Stimulated activated CD4-positive, alpha-beta T cell treated with anti-CD3 and anti-CD28 coated beads, Interleukin-15, amount 100 ng/mL, for 48 hours (primary cell): ENCODE results near the gene ATP1A2.
A peak's percentile ranks its signal among the peaks of the same experiment; 100 is the strongest.
"Not testable (repeated sequence)": the region's sequence is repeated elsewhere in the genome, so short reads cannot be mapped to it uniquely, and the experiment has no call there.

ENCODE experiments used
- DNase-seq, 2 donors: peaks; one replicate each; pipeline ENCODE4 v3.0.0-alpha.2; 2020; ENCODE audit warnings: low read depth in 2 of 2

ATP1A2 gene

DNA sequence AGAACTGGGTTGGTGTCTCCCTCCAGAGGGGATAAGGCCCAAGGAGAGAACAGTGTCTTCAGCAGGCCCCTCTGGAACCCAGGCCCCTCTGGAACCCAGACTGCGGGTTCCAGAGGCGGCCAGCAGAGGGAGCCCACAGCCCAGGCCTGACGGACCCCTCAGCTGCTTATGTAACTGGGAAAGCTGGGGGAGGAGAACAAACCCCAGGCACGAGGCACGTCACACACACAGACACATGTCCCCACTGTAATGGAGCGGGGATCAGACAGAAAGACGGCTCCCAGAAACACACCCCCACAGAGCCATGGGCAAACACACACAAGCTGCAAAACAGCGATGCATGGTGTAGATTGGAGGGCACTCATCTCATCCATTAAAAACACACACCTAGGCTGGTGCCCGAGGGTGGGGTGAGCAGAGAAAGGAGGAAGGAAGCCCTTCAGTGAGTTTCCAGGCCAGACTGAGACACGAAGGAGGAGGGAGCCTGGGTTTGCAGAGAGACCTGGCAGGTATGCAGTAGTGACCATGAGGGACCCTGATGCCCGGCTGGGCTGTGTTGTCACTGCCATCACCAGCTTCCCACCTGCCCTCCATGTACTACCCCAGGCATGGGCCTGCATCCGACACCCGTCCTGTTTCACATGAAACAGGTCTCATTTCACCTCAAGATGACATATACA is 14.4 kb upstream of the ATP1A2 start:
- peak; percentile 64 to 66 for DNase-seq

DNA sequence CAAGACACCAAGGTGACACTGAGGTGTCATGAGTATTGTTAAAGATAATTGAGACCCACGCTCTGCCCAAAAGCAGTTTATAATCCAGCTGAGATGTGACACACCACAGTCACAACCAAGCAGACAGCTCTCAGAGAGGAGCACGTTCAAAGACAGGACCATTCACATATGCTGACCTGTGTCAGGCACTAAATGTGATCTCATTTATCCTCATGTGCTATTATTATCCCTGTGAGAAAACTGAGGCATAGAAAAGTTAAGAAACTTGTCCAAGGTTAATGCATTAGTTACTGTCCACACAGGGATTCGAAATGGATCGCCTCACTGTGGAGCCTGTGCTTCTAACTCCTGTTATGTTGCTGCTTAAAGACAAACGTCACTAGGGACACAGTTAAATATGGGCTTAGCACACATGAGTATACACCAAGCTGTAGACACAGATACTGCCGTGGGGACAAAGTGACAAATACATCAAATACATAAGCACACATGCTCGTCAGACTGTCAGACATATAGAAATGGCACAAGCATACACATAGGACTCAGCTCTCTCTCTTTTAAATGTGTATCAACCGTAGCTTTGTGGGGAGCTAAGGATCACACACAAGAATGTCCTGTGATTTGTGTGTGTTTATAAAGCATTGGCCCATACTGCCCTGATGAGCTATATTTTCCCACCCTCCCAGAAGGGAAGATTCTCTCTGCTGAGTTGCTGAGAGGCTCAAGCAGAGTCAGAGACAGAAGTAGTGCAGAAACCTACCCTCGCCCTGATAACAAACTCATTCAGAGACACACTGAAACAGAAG is 13.6 kb upstream of the ATP1A2 start:
- DNase-seq = no peak

DNA sequence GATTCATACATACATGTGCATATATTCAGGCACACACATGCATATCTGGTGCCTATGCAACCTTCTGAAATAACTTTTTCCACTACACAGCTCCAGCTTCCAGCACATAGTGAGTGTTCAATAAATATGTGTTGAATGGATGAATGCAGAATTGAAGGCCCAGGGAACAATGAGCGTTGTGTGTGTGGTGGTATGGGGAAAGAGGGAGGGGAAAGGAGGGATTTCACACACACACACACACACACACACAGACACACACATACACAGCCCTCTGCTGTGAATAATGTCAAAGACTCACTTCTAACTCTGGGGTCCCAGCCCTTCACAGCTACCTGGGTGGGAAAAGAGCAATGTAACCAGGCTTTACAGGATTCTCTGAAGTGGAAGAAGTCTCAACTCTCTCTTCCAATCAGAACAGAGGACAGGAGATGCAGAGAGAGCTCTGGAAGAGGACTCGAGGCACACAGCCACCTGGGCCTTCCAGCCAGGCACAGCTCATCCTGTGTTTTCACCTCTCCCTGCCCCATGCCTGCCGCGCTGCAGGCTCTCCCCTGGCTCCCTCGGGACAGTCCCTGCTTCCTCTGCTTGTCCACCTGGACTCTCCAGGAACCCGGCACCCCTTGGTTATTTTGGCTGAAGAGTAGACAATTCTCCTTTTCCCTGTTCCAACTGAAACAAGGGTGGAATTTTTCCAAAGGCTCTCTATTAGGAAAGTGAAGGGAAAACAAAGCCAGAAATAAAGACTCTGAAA is 11.7 kb upstream of the ATP1A2 start:
- no peak for DNase-seq

DNA sequence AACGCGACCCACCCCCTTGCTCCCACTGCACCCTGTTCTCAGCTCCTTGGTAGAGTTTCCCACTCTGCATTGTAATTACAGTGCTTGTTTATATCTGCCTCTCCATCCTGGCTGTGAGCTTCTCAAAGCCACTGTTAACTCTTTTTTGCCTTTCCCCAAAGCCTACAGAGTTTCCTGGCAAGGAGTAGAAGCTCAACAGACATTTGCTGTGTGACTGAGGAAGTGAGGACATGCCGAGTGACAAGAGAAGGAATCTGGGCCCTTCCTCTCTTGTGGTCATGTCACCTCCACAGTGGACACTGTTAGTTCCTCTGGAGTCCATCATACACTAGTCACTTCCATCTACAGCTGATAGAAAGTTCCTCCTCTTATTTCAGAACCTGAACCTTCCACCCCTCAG is 11.1 kb upstream of the ATP1A2 start:
- no peak for DNase-seq

DNA sequence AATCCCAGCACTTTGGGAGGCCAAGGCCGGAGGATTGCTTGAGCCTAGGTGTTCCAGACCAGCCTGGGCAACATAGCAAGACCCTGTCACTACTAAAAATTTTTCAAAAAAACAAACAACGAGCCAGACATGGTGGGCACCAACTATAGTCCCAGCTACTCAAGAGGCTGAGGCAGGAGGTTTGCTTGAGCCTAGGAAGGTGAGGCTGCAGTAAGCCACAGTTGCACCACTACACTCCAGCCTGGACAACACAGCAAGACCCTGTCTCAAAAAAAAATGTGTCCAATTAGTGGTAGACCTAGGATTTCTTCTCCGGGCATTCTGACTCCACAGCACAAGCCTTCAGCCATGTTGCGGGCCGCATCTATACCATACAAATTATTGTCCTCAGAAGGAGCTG is 10.4 kb upstream of the ATP1A2 start:
- no peak for DNase-seq

DNA sequence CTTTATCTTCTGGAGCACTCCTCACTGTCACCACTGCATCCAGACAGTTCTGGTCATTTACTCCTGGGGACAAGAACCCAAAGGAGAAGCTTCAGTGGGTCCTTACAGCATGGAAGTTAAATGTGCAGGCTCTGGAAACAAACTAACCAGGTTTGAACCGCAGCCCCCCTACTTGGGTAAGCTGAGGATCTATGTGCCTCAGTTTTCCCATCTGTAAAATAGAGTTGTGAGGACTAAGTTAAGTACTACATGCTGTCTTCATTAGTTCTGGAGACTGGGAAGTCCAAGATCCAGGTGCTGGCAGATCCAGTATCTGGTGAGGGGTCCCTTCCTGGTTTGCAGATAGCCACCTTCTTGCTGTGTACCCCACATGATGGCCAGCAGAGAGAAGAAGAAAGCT is 8.0 kb upstream of the ATP1A2 start:
- DNase-seq = no peak

DNA sequence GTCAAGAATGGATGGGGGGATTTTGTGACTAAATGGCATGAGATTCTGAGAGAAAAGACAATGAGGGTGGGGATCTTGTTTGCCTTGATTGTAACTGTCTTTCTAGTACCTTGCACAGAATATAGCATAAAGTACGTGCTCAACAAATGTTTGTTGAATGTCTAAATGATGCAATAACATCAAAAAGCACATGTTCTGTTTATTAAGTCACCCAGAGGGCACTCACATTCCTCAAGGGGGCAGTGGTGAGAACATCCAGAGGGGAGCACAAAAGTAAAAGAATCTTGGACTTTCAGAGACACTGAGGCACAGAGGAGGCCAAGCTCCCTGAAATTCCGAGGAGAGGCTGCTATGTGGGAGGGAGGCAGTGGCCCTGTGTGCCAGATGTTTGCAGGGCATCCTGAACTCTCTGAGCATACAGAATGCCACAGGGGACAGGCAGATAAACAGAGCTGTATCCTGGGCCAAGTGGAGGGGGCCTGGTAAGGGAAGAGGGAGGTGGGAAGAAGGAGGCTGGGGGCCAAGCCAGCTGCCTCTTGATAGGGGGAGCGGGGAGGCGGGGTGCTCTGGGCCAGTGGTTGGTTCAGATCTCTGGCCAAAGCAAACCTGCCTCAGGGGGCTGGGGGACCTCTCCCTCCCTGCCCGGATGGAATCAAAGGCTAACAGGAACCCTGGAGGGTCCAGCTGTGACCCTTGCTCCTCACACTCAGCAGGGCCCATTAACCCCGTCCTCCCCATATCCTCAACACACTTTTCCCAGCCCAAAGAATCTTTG is 6.5 kb upstream of the ATP1A2 start:
- DNase-seq = peak in 1 of 2 donors; percentile 25

DNA sequence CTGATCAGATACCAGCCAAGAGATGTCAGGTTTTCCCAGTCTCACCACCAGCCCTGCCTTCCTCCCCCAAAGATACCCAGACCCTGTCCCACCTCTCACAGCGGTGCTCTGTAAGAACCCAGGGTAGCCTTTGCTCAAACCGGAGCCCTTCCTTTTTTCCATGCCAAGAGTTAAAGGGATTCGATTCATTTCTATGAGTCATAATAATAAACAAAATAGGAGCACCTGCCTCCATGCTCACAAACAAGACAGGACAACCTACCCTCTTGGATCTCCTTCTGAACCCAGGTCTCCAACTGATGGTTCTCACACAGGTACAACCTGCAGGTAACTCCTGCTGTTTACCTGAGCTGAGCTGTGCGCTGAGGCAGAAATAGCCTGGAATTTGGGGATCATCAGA is 5.9 kb upstream of the ATP1A2 start:
- DNase-seq = no peak

DNA sequence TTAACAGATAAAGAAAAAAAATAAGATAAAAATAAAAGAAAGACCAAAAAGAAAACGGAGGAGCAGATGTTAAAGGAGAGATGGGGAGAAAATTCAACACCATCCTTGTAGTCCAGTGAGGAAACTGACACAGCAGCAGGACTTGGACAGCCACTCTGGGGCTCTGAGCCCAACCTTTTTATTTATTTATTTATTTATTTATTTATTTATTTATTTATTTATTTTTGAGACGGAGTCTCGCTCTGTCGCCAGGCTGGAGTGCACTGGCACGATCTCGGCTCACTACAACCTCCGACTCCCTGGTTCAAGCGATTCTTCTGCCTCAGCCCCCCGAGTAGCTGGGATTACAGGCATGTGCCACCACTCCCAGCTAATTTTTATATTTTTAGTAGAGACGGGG is 4.1 kb upstream of the ATP1A2 start:
- DNase-seq = not testable (repeated sequence)

DNA sequence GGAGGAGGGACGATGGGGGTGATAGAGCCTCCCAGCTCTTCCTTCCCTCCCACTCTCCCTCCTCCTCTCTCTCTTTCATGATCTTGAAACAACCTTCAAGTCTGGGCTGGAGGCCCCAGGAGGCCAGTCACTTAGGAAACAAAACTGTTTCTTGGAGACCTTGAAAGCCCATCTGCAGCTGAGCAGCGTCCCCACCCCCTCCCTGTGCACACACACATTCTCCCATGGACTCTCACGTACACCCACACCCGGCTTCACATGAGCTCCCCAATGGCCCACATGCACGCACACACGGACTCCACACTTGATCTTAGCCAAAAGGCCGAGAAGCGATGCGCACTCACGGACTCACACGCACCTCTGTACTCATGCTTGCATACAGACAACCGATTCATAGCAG is 3.2 kb upstream of the ATP1A2 start:
- DNase-seq = no peak

DNA sequence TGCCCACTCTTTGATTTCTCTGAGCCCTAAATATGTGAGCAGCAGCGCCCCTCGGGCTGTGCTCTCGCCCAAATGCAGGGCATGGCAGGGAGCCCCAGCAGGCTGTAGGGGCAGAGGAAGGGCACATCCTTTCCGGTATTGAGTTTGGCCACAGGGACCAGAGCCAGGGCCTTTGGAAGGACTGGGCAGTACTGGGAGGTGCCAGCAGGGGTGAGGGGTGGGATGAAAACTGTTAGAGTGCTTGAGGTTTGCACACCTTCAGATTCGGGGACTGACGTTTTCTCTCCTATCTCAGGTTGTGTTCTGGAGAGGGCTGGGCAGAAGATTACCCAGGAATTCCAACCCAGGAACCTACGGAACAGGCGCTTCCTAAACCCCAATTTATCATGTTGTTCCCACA is 2.2 kb upstream of the ATP1A2 start:
- DNase-seq = no peak

DNA sequence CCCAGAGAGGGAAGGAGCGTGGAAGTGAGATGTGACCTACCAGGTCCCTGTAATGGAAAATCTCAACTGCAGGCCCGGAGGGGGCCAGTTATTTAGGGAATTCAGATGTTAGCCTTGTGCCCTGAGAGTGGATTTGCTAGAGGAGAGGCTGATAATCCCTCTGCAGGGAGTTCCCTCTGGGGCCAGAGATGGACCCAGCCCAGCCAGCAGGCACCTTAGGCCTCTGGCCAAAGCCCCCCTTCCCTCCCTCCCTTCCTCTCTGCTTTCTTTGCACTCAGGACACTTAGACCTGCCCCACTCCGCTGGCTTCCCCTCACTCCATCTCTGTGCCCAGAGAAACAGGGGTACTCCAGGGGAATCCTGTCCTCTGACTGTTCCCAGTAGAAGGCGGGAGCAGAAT is 1.5 kb upstream of the ATP1A2 start:
- no peak for DNase-seq

DNA sequence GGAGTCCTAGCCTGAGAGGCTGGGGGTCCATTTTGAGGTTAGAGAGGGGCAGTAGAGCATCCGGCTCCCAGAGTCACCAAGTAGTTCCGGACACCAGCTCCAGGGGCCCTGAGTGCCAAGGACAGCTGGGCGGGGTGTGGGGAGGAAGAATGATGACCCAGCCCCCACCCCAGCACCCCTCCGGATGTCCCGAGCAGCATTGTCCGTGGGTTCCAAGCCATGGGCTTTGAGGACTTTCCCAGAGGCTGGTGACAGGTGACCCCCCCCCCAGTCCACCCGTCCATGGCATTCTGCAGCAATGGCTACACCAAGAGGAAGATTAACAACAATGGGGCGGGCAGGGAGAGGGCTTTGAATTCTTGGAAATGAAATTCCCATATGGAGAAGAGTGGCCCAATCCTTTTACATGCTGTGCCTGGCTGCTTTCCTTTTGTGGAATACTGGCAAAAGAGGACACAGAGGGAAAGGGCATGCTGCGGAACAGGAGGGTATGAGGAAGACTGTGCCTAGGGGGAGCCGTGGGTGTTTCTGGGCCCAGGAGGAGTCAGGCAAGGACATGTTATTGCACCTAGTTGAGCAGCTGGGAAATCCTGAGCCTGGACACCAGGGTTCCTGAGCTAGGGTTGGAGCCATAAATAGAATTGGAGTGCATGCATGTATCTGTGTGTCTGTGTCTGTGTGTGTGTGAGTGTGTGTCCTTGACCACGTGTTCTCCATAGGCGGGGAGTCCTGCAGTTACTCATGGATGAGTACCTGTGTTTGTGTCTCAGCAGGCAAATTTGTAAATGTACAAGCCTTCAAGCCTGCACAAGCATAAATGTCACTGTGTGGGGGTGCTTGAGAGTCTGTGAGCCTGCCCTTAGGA is 956 bp downstream of the ATP1A2 start:
- no peak for DNase-seq

DNA sequence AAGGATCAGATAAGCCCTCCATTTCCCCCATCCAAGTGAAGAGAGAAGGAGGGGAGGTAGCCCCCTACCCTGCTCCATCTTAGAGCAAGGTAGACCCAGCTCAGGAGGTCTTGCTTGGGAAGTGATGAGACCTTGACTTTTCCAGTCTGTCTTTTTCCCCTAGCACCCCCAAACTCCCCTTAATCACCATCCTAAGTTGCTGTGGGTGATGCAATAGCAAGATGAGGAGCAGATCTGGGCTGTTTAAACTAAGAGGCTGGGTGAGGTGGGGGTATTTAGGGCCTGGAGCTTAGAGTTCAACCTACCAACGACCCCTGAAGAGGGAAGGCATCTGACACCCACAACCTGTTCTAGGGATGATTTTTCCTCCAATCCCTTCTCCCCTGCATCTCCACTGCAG is 1.7 kb downstream of the ATP1A2 start:
- DNase-seq = no peak

DNA sequence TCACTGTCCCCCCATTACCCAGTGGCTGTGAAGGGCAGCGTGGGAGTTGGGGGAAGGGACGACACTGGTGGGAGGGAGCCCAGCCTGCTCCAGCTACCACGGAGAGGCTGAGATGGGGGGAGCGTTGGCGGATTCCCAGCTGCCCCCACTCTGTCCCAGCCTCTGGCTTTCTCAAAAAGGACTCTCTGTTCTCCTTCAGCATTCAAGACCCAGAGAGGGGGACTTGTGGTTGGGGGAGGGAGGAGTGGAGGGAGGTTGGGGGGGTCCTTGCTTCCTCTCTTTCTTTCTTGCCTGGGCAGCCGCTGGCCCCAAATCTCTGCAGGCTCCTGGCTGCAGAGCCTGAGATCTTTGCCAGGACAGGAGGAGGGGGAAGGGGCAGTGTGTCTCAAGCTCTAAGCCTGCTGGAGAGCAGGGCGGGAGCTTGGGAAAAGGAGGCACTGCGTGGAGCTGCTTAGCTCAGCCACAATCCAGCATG is 2.2 kb downstream of the ATP1A2 start:
- DNase-seq = no peak

DNA sequence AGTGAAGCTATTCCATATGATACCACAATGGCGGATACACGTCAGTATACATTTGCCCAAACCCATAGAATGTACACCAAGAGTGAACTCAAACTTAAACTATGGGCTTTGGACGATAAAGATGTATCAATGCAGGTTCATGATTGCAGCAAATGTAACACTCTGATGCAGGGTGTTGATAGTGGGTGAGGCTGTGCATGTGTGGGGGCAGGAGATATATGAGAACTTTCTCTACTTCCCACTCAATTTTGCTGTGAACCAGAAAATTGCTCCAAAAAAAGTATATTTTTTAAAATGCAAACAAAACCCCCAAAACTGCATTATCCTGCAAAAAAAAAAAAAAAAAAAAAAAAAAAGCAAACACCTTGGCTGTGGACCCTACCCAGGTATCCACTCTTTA is 3.4 kb downstream of the ATP1A2 start:
- no peak for DNase-seq

DNA sequence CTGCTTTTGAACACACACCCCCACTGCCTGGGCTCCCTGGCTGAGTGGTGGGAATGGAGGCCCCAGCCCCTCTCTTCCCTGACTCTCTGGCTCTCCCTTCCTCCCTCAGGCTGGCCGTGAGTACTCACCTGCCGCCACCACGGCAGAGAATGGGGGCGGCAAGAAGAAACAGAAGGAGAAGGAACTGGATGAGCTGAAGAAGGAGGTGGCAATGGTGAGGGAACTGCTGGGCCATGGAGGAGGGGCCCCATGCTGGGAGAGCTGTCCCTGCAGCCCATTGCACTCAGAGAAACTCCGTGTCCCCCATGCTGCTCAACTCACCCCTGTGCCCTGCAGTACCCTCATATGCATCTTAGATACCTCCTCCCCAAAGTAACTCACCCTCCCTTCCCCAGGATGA is 5.2 kb downstream of the ATP1A2 start:
- DNase-seq = no peak

DNA sequence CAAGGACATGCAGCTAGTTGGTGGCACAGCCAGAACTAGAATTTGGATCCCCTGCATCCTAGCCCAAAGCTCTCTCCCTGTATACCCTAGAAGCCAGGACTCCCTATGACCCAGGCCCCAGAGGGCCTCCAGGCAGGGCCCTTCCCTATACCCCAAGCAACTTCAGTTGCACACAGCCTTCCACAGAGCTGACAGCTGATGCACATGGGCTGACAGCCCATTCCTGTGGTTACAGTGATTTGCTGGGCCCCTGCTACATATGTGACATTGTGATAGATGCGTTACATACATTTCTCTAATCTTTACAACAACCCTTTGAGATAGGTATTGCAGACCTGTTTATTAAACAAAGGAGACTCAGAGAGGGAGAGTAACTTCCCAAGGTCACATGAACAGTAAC is 5.8 kb downstream of the ATP1A2 start:
- DNase-seq = no peak

DNA sequence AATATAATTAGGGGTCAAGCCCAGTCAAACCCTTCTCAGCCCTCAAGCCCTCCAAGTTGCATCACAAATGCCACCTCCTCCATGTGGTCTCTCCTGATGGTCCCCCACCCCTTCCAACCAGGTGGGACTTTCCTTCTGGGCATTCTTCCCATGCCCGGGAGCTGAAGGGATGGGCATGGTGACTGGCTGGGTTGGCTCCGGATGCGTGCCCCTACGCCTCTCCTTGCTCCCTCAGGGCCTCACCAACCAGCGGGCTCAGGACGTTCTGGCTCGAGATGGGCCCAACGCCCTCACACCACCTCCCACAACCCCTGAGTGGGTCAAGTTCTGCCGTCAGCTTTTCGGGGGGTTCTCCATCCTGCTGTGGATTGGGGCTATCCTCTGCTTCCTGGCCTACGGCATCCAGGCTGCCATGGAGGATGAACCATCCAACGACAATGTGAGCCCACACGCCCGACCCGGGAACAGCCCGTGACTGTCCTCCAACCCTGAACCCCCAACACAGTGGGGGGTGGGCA is 7.5 kb downstream of the ATP1A2 start:
- no peak for DNase-seq

DNA sequence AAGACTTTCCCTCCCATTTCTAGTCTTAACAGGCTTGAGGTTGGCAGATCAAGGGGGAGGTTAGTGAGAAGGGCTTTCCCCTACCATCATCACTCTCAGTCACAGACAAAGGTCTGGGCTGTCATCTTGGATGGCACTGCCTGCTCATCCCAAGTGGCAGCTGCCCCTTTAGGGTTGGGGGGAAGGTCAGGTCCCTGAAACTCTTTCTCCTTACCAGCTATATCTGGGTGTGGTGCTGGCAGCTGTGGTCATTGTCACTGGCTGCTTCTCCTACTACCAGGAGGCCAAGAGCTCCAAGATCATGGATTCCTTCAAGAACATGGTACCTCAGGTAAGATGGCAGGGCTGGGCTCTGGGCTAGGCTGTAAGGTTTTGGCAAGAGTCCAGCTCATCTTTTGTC is 8.2 kb downstream of the ATP1A2 start:
- no peak for DNase-seq
